Panc1 (cell line): ENCODE data around the gene SCGB1D2. TPM values are rescaled to one million over a fixed set of nuclear protein-coding genes. Genes with fewer than 3 reads are reported as not detected.

ENCODE experiments used
- ATAC-seq: fragments of 200-7000 bp; cut with Tn5 transposase; 2 replicates; pipeline ENCODE4 v1.9.1; 2020; ENCODE audit warnings: mild to moderate bottlenecking, moderate library complexity
- BruUV-seq: library from RNA; stranded (reverse); fragments of 400-500 nt; replicated peaks from 2 replicates; lab custom pipeline; 2021; lab: Mats Ljungman, UMichigan
- CTCF ChIA-PET: fragments of 300-600 bp; sonication (Branson Sonifier 250); formaldehyde crosslinking; loops from one replicate; lab custom pipeline; 2022; ENCODE audit warnings: antibody characterized with exemption; lab: Charles Lee
- POLR2A ChIA-PET: fragments of 300-600 bp; sonication (Branson Sonifier 250); formaldehyde crosslinking; loops from one replicate; lab custom pipeline; 2022; ENCODE audit warnings: antibody characterized with exemption; lab: Charles Lee
- DNase-seq: peaks from one replicate; pipeline ENCODE4 v3.0.0-alpha.2; 2010; ENCODE audit warnings: low read depth, low spot score
- H3K27ac ChIP-seq: 2 replicates; pipeline ENCODE4 v1.5.1; 2011; ENCODE audit warnings: mild to moderate bottlenecking, low read length, inconsistent platforms
- H3K27me3 ChIP-seq: fragments of 200-500 bp; sonication (Bioruptor generic); 2 replicates; pipeline ENCODE4 v1.6.0; 2014; ENCODE audit warnings: low read length, inconsistent platforms; ENCODE audit not compliant: control insufficient read depth, insufficient read depth
- H3K36me3 ChIP-seq: fragments of 200-500 bp; sonication (Bioruptor generic); 2 replicates; pipeline ENCODE4 v1.5.1; 2014; ENCODE audit warnings: inconsistent platforms, mild to moderate bottlenecking, low read length, moderate library complexity; ENCODE audit not compliant: control insufficient read depth, insufficient read depth
- H3K4me1 ChIP-seq: 2 replicates; pipeline ENCODE4 v1.5.1; 2011; ENCODE audit warnings: inconsistent platforms, mild to moderate bottlenecking, low read length, moderate library complexity; ENCODE audit not compliant: control insufficient read depth, insufficient read depth
- H3K4me3 ChIP-seq, 2 experiments: 2 replicates each; pipeline ENCODE4 v1.5.1; 2011 to 2012; ENCODE audit warnings: low read depth in 2 of 2, low read length in 2 of 2, mild to moderate bottlenecking in 2 of 2, inconsistent platforms in 1 of 2, moderate library complexity in 1 of 2
- H3K9me3 ChIP-seq: fragments of 200-500 bp; sonication (Bioruptor generic); 2 replicates; pipeline ENCODE4 v1.5.1; 2014; ENCODE audit warnings: low read depth, mild to moderate bottlenecking, inconsistent platforms, low read length, moderate library complexity; ENCODE audit not compliant: control insufficient read depth, insufficient read depth
- POLR2AphosphoS5 ChIP-seq: IDR thresholded peaks from 2 replicates; pipeline ENCODE4 v1.6.1; 2012; ENCODE audit warnings: mild to moderate bottlenecking, low read depth, low read length, moderate library complexity
- SIN3A ChIP-seq: IDR thresholded peaks from 2 replicates; pipeline ENCODE4 v1.6.1; 2012; ENCODE audit warnings: low read depth, mild to moderate bottlenecking, low read length, moderate library complexity, borderline replicate concordance; ENCODE audit not compliant: insufficient read depth
- TCF7L2 ChIP-seq: IDR thresholded peaks from 2 replicates; pipeline ENCODE4 v1.6.1; 2011; ENCODE audit warnings: mild to moderate bottlenecking, low read depth, low read length, inconsistent platforms
- in situ Hi-C: cut with HindIII; loops from 2 replicates; pipeline ENCODE4 v1.10.0; 2016; ENCODE audit warnings: low sequenced_read_pairs, low pct_unique_long_range_greater_than_20kb
- intact Hi-C: fragments of 100-400 bp; cut with micrococcal nuclease; formaldehyde crosslinking; loops from one replicate; pipeline ENCODE4 v1.10.0; 2022; ENCODE audit not compliant: unreplicated experiment
- total RNA-seq: library from RNA; stranded (reverse); gene quantifications from one replicate; pipeline ENCODE4 v1.2.1, GENCODE V29; 2021; ENCODE audit not compliant: unreplicated experiment
- TF ChIP-seq, protein P1 (sequence below), 2 experiments: IDR thresholded peaks; 2 replicates each; pipeline ENCODE4 v1.6.1; 2011 to 2012; ENCODE audit warnings: low read depth in 2 of 2, control low read depth in 1 of 2, low read length in 1 of 2, mild to moderate bottlenecking in 1 of 2, moderate library complexity in 1 of 2; ENCODE audit not compliant: insufficient read depth in 1 of 2
- TF ChIP-seq, protein P2 (sequence below): fragments of 450-650 bp; IDR thresholded peaks from 2 replicates; pipeline ENCODE4 v1.5.1; 2017; ENCODE audit warnings: mild to moderate bottlenecking

SCGB1D2 gene
- total RNA-seq, 1 experiment from 2014 or later = 0.85 TPM

DNA sequence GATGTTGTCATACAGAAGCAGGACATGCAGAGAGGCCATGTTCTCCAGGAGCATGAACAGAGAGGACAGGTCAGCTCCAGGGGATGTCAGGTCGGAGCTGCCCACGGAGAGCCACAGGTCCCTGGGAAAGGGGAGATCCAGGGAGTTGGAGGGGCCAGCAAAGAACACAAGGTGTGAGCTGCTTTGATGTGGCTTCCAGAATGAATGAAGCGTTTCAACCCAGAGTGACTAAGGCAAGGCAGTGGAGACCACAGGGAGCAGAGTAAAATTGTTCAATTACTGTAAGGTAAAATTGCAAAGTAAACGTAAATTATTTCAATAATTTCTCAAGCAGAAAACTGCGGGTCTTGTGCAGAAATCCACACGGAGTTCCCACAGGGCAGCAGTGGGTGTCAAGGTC is 39.1 kb upstream of the SCGB1D2 start:
- ATAC-seq = no peak
- Histone ChIP-seq H3K4me1 (no peaks in the 10 kb centered on the region), H3K27ac (no peak overlapping the region), H3K4me3 (no peak overlapping the region), H3K36me3 (no peaks in the 10 kb centered on the region), H3K27me3 (peaks cover 14% of the 10 kb centered on the region), H3K9me3 (no peaks in the 10 kb centered on the region)
- ChIA-PET POLR2A (no interaction called here), CTCF (no interaction called here)
- BruUV-seq = no TSS peak
- intact Hi-C loops = no loop called here
- no peak for TF ChIP-seq SIN3A
- TF ChIP-seq, protein P1, sequence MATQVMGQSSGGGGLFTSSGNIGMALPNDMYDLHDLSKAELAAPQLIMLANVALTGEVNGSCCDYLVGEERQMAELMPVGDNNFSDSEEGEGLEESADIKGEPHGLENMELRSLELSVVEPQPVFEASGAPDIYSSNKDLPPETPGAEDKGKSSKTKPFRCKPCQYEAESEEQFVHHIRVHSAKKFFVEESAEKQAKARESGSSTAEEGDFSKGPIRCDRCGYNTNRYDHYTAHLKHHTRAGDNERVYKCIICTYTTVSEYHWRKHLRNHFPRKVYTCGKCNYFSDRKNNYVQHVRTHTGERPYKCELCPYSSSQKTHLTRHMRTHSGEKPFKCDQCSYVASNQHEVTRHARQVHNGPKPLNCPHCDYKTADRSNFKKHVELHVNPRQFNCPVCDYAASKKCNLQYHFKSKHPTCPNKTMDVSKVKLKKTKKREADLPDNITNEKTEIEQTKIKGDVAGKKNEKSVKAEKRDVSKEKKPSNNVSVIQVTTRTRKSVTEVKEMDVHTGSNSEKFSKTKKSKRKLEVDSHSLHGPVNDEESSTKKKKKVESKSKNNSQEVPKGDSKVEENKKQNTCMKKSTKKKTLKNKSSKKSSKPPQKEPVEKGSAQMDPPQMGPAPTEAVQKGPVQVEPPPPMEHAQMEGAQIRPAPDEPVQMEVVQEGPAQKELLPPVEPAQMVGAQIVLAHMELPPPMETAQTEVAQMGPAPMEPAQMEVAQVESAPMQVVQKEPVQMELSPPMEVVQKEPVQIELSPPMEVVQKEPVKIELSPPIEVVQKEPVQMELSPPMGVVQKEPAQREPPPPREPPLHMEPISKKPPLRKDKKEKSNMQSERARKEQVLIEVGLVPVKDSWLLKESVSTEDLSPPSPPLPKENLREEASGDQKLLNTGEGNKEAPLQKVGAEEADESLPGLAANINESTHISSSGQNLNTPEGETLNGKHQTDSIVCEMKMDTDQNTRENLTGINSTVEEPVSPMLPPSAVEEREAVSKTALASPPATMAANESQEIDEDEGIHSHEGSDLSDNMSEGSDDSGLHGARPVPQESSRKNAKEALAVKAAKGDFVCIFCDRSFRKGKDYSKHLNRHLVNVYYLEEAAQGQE (IDR thresholded peaks at IDR 0.05; ENCODE audit: insufficient read depth in 1 of 2, low read depth in 2 of 2, low read length in 1 of 2) = no peak
- in situ Hi-C loops = no loop called here
- no peak for DNase-seq

- no peak for ATAC-seq
- H3K27ac ChIP-seq = no peak overlapping the region
- intact Hi-C loops = no loop called here
- ChIA-PET CTCF (interaction anchor here (0.7 kb wide), 1 partner anchor 281 kb away, joined by 8 read pairs; no protein-coding TSS in a partner anchor), POLR2A (no interaction called here)
- H3K4me1 ChIP-seq = no peaks in the 10 kb centered on the region
- no peak overlapping the region for H3K4me3 ChIP-seq
- peaks cover 11% of the 10 kb centered on the region for H3K27me3 ChIP-seq
- no TSS peak for BruUV-seq
- H3K9me3 ChIP-seq = no peaks in the 10 kb centered on the region
- no peak for TF ChIP-seq POLR2AphosphoS5
- TF ChIP-seq, protein P2, sequence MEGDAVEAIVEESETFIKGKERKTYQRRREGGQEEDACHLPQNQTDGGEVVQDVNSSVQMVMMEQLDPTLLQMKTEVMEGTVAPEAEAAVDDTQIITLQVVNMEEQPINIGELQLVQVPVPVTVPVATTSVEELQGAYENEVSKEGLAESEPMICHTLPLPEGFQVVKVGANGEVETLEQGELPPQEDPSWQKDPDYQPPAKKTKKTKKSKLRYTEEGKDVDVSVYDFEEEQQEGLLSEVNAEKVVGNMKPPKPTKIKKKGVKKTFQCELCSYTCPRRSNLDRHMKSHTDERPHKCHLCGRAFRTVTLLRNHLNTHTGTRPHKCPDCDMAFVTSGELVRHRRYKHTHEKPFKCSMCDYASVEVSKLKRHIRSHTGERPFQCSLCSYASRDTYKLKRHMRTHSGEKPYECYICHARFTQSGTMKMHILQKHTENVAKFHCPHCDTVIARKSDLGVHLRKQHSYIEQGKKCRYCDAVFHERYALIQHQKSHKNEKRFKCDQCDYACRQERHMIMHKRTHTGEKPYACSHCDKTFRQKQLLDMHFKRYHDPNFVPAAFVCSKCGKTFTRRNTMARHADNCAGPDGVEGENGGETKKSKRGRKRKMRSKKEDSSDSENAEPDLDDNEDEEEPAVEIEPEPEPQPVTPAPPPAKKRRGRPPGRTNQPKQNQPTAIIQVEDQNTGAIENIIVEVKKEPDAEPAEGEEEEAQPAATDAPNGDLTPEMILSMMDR = no peak
- TF ChIP-seq, protein P1 (IDR thresholded peaks at IDR 0.05; ENCODE audit: insufficient read depth in 1 of 2, low read depth in 2 of 2, low read length in 1 of 2) = no peak
- no peak for TF ChIP-seq TCF7L2
- TF ChIP-seq SIN3A = no peak
- DNase-seq = no peak
- H3K36me3 ChIP-seq = no peaks in the 10 kb centered on the region
- in situ Hi-C loops = no loop called here
These were observed 37.6 kb upstream of the SCGB1D2 start for GRCh38 chr11:62204430-62204829.
